GM12878 (cell line): ENCODE results near the gene NINL. TPM values are rescaled to one million over a fixed set of nuclear protein-coding genes. Genes with fewer than 3 reads are reported as not detected.

ENCODE experiments used
- ATAC-seq: fragments of 200-7000 bp; cut with Tn5 transposase; 3 replicates; pipeline ENCODE4 v1.9.1; 2020; ENCODE audit warnings: mild to moderate bottlenecking, moderate library complexity
- BruUV-seq: library from RNA; stranded (reverse); fragments of 400-500 nt; replicated peaks from 2 replicates; lab custom pipeline; 2021; lab: Mats Ljungman, UMichigan
- CTCF ChIA-PET: fragments of 300-600 bp; sonication (Branson Sonifier 250); formaldehyde crosslinking; extraction: SDS; loops from one replicate; lab custom pipeline; 2021; ENCODE audit warnings: inconsistent platforms; lab: Yijun Ruan, JAX
- POLR2A ChIA-PET: fragments of 350-600 bp; formaldehyde crosslinking; extraction: SDS; loops from one replicate; lab custom pipeline; 2021; ENCODE audit warnings: inconsistent platforms; lab: Charles Lee
- RAD21 ChIA-PET: fragments of 300-600 bp; sonication (Branson Sonifier 250); formaldehyde crosslinking; loops from one replicate; lab custom pipeline; 2023; ENCODE audit warnings: antibody characterized with exemption; ENCODE audit not compliant: unreplicated experiment; lab: Charles Lee
- SMC1A ChIA-PET: fragments of 300-600 bp; sonication (Branson Sonifier 250); formaldehyde crosslinking; loops from one replicate; lab custom pipeline; 2023; ENCODE audit not compliant: unreplicated experiment, uncharacterized antibody; lab: Charles Lee
- DNase-seq: peaks from one replicate; pipeline ENCODE4 v3.0.0-alpha.2; 2011; ENCODE audit warnings: low read depth, low spot score
- FAIRE-seq: peaks from 3 replicates; lab custom pipeline; 2011; peaks lifted over from hg19 to GRCh38; lab: Jason Lieb, UNC
- H2AFZ ChIP-seq: 2 replicates; pipeline ENCODE4 v1.6.0; 2011; ENCODE audit warnings: low read depth, low read length, control low read depth; ENCODE audit not compliant: control insufficient read depth
- H3K27ac ChIP-seq: 2 replicates; pipeline ENCODE4 v1.5.1; 2011; ENCODE audit warnings: control low read depth; ENCODE audit not compliant: control insufficient read depth, insufficient read depth
- H3K27me3 ChIP-seq, 2 experiments: replicated peaks in 1 of 2; 2 replicates each; pipeline versions ENCODE4 v1.6.0 to v1.6.1; 2011; ENCODE audit warnings: low read length in 1 of 2; ENCODE audit not compliant: control insufficient read depth in 2 of 2, insufficient read depth in 2 of 2
- H3K36me3 ChIP-seq, 2 experiments: 2 replicates each; pipeline ENCODE4 v1.5.1; 2011; ENCODE audit warnings: low read length in 1 of 2; ENCODE audit not compliant: control insufficient read depth in 2 of 2, insufficient read depth in 2 of 2
- H3K4me1 ChIP-seq: 2 replicates; pipeline ENCODE4 v1.6.1; 2011; ENCODE audit warnings: mild to moderate bottlenecking, low read length, moderate library complexity, mixed read lengths; ENCODE audit not compliant: control insufficient read depth, insufficient read depth
- H3K4me2 ChIP-seq: 2 replicates; pipeline ENCODE4 v1.6.0; 2011; ENCODE audit warnings: control low read depth; ENCODE audit not compliant: control insufficient read depth, insufficient read depth
- H3K4me3 ChIP-seq: fragments of 200-600 bp; sonication (generic); 2 replicates; pipeline ENCODE4 v1.5.1; 2016
- H3K79me2 ChIP-seq: 2 replicates; pipeline ENCODE4 v1.6.0; 2011; ENCODE audit warnings: low read length; ENCODE audit not compliant: control insufficient read depth, insufficient read depth
- H3K9ac ChIP-seq: 2 replicates; pipeline ENCODE4 v1.8.0; 2011; ENCODE audit warnings: low read length, control low read depth, mixed read lengths; ENCODE audit not compliant: control insufficient read depth, insufficient read depth
- H3K9me3 ChIP-seq: replicated peaks from 3 replicates; pipeline ENCODE4 v1.5.1; 2011; ENCODE audit warnings: mild to moderate bottlenecking, low read length; ENCODE audit not compliant: control insufficient read depth, insufficient read depth
- H4K20me1 ChIP-seq: 2 replicates; pipeline ENCODE4 v1.6.0; 2011; ENCODE audit not compliant: control insufficient read depth, insufficient read depth
- ASH2L ChIP-seq: fragments of 300-600, 200-600 bp; sonication (generic); IDR thresholded peaks from 2 replicates; pipeline ENCODE4 v1.6.1; 2017; ENCODE audit warnings: low read depth, mild to moderate bottlenecking, borderline replicate concordance
- BMI1 ChIP-seq: fragments of 450-650 bp; IDR thresholded peaks from 2 replicates; pipeline ENCODE4 v1.6.1; 2016; ENCODE audit warnings: mild to moderate bottlenecking, moderate library complexity, borderline replicate concordance
- BRCA1 ChIP-seq: IDR thresholded peaks from 2 replicates; pipeline ENCODE4 v1.6.1; 2011; ENCODE audit warnings: low read depth, low read length, improper control_type of control experiment
- CBX3 ChIP-seq: fragments of 200-600 bp; sonication (generic); IDR thresholded peaks from 2 replicates; pipeline ENCODE4 v1.6.1; 2016; ENCODE audit warnings: low read depth, borderline replicate concordance
- CTCF ChIP-seq, 3 experiments: IDR thresholded peaks in 2 of 3; conservative IDR thresholded peaks in 1 of 3; 2 replicates each; pipeline ENCODE4 v1.5.1; 2011; ENCODE audit warnings: low read depth in 3 of 3, low read length in 3 of 3, mild to moderate bottlenecking in 3 of 3, control low read depth in 2 of 3, moderate library complexity in 2 of 3, inconsistent platforms in 1 of 3, mixed read lengths in 1 of 3; ENCODE audit not compliant: control insufficient read depth in 2 of 3, insufficient read depth in 1 of 3; ENCODE audit errors: extremely low read depth in 1 of 3
- HDGF ChIP-seq: fragments of 450-650 bp; IDR thresholded peaks from 2 replicates; pipeline ENCODE4 v1.6.1; 2016; ENCODE audit warnings: antibody characterized with exemption
- HSF1 ChIP-seq: fragments of 150-350 bp; IDR thresholded peaks from 2 replicates; pipeline ENCODE4 v1.6.1; 2014; ENCODE audit warnings: mild to moderate bottlenecking, low read depth, low read length
- IRF3 ChIP-seq: fragments of 450-650 bp; IDR thresholded peaks from 2 replicates; pipeline ENCODE4 v1.6.1; 2014; ENCODE audit warnings: mild to moderate bottlenecking
- RELA ChIP-seq: fragments of 450-650 bp; IDR thresholded peaks from 2 replicates; pipeline ENCODE4 v1.8.0; 2014; ENCODE audit warnings: borderline replicate concordance; ENCODE audit not compliant: partially characterized antibody
- SKIL ChIP-seq: fragments of 450-650 bp; IDR thresholded peaks from 2 replicates; pipeline ENCODE4 v1.6.1; 2017; ENCODE audit warnings: mild to moderate bottlenecking, low read depth, inconsistent platforms; ENCODE audit not compliant: poor library complexity, severe bottlenecking
- SMC3 ChIP-seq: IDR thresholded peaks from 2 replicates; pipeline ENCODE4 v1.6.1; 2011; ENCODE audit warnings: low read length, improper control_type of control experiment, borderline replicate concordance
- SUZ12 ChIP-seq: fragments of 200-600 bp; sonication (generic); IDR thresholded peaks from one replicate; pipeline ENCODE4 v1.6.1; 2018; ENCODE audit warnings: antibody characterized with exemption, mild to moderate bottlenecking; ENCODE audit not compliant: unreplicated experiment
- TCF3 ChIP-seq: IDR thresholded peaks from 2 replicates; pipeline ENCODE4 v1.6.1; 2012; ENCODE audit warnings: low read depth, mild to moderate bottlenecking, low read length, borderline replicate concordance; ENCODE audit not compliant: insufficient read depth
- ZBTB11 ChIP-seq: fragments of 450-650 bp; formaldehyde crosslinking; IDR thresholded peaks from 2 replicates; pipeline ENCODE4 v1.5.0; 2022; ENCODE audit warnings: mild to moderate bottlenecking, missing genetic modification characterization
- ZSCAN29 ChIP-seq: fragments of 450-650 bp; IDR thresholded peaks from 2 replicates; pipeline ENCODE4 v1.6.1; 2017; ENCODE audit warnings: mild to moderate bottlenecking, moderate library complexity
- WGBS: methylation state at CpG from one replicate; pipeline ENCODE4 v1.1.6; 2016; ENCODE audit warnings: low lambda C conversion rate; ENCODE audit not compliant: insufficient replicate concordance, insufficient coverage; ENCODE audit errors: missing lambda C conversion rate; 5-methylcytosine and 5-hydroxymethylcytosine counted together
- in situ Hi-C: fragments of 300-500 bp; cut with MboI; formaldehyde crosslinking; loops from 9 replicates; pipeline ENCODE4 v1.14.3; 2018; ENCODE audit warnings: mixed read lengths
- intact Hi-C: fragments of 100-400 bp; cut with micrococcal nuclease; formaldehyde crosslinking; loops from one replicate; pipeline ENCODE4 v1.14.2; 2022; ENCODE audit not compliant: unreplicated experiment
- polyA plus RNA-seq, 11 experiments: library from polyadenylated mRNA; depleted of rRNA in 4 of 11; unstranded in 6 of 11; stranded (reverse) in 5 of 11; fragments of >200 nt; fragmentation: Nextera tagmentation in 4 of 11; fragmentation: Illumina TruSeq in 1 of 11; extraction: Ambion mirVana in 4 of 11; extraction: Trizol in 1 of 11; gene quantifications; 1 replicate in 1 of 11; 2 replicates in 10 of 11; pipeline versions ENCODE4 v1.2.1 to v1.2.3, GENCODE V29; 2011 to 2016; ENCODE audit warnings: inconsistent platforms in 2 of 11, missing spikeins in 2 of 11, low read depth in 1 of 11
- total RNA-seq, 4 experiments: library from RNA; depleted of rRNA in 3 of 4; stranded (reverse); fragments of >200 nt in 3 of 4; fragmentation: Illumina TruSeq in 1 of 4; extraction: Trizol in 1 of 4; gene quantifications; 2 replicates each; pipeline versions ENCODE4 v1.2.1 to v1.2.3, GENCODE V29; 2013 to 2021

The NINL gene
- total and polyA plus RNA-seq, 10 of the 15 experiments (the other 5 are each of a cell fraction or from before 2014, with no cell fraction given): 0.04 to 0.77 (median 0.23) TPM; not detected in 1

GRCh38 chr20:25480797-25481196 lies 104.5 kb downstream of the NINL start:
- no peak overlapping the region for H3K9ac ChIP-seq
- ChIA-PET RAD21 (no interaction called here), CTCF (no interaction called here), SMC1A (no interaction called here), POLR2A (no interaction called here)
- H3K79me2 ChIP-seq: no peaks in the 10 kb centered on the region
- no peaks in the 10 kb centered on the region; a peak in 1 of 4 replicates for H3K27me3 ChIP-seq
- FAIRE-seq (no peak), ATAC-seq (no peak), DNase-seq (no peak)
- no TSS peak for BruUV-seq
- no peaks in the 10 kb centered on the region for H4K20me1 ChIP-seq
- no peaks in the 10 kb centered on the region for H3K36me3 ChIP-seq
- no peaks in the 10 kb centered on the region for H3K9me3 ChIP-seq
- intact Hi-C loops: no loop called here
- no peak overlapping the region for H3K4me2 ChIP-seq
- no peak overlapping the region for H2AFZ ChIP-seq
- in situ Hi-C loops: no loop called here
- no peak overlapping the region for H3K4me3 ChIP-seq
- 34% methylated on average over 9 of the region's 9 CpGs for WGBS
- H3K4me1 ChIP-seq: no peaks in the 10 kb centered on the region
- no peak overlapping the region for H3K27ac ChIP-seq
- TF ChIP-seq SMC3: no peak
- no peak for TF ChIP-seq ZBTB11 (CRISPR knock-in tag)
- TF ChIP-seq HDGF: no peak
- no peak for TF ChIP-seq IRF3
- no peak for TF ChIP-seq SUZ12
- no peak for TF ChIP-seq BMI1
- TF ChIP-seq TCF3: no peak
- no peak for TF ChIP-seq RELA
- no peak for TF ChIP-seq CTCF (IDR thresholded peaks at IDR 0.05 in 2 of 3, conservative IDR thresholded peaks at IDR 0.05 in 1 of 3; ENCODE audit: control insufficient read depth in 2 of 3, extremely low read depth in 1 of 3, insufficient read depth in 1 of 3, low read depth in 3 of 3, low read length in 3 of 3)
- no peak for TF ChIP-seq ASH2L
- no peak for TF ChIP-seq CBX3
- TF ChIP-seq HSF1: no peak
- TF ChIP-seq BRCA1: no peak
- no peak for TF ChIP-seq SKIL
- TF ChIP-seq ZSCAN29: no peak
